ENCODE results near the gene RAPGEF5.

RAPGEF5 gene

GRCh38 chr7:22377703-22378102 lies 20.7 kb upstream of the RAPGEF5 start:
- DNase-seq (ENCODE audit: low read depth in 2 of 2): no peak

DNA sequence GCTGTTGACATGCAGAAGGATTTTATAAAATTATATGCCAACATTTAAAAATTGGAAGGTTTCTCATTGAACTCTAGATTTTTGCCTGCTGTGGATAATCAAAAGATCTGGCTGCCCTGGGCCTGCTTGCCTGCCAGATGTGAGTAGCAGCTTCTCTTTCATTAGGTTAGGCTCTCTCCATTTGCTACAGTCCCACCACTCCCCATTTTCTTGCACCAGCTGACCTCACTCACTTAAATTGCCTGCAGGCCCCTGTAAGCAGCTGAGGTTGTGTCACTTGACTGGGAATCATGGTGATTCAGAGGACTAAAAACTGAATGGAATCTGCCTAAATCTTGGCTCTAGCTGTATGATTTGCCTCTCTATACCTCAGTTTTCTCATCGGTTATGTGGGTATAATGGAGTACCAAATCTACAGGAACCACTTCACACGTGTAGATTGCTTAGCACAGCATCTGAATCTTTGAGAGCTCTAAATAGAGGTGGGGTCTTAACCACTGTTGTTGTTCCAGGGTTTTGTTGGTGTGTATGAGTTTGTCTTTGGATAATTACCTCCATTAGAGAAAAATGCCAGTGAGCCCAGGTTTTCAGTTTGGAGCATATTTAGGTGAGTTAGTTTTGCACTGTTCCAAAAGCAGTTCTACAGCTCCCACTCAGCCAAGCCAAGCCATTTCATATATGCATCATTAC lies 18.6 kb upstream of the RAPGEF5 start:
- no peak for DNase-seq (ENCODE audit: low read depth in 2 of 2)

DNA sequence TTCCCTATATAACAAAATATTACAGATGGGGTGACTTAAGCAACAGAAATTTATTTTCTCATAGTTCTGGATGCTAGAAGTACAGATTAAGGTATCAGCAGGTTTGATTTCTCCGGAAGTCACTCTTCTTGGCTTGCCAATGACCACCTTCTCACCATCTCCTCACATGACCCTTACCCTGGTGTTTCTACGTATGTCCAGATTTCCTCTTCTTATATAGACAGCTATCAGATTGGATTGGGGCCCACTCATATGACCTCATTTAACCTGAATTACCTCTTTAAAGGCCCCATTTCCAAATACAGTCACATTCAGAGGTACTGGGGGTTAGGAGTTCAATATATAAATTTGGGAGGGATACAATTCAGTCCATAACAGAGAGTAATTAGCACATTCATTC lies 17.0 kb upstream of the RAPGEF5 start:
- DNase-seq (ENCODE audit: low read depth in 2 of 2): no peak

DNA sequence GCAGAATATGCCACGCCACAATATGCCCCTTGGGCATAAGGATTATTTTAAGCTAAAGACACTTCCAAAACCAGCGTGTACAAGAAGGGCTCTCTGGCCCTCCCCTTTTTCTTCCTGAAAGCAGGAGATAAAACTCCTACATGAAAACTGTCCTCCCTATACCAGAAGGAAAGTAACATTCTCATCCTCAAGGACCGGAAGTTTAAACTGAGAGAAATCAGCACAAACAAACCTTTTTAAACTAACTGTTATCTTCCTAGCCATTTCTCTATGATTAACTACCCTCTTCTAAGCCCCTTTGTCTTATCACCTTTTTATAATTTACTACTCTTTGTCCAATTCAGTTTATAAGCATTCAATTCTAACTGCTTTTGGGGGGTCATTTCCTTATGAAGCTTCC lies 16.4 kb upstream of the RAPGEF5 start:
- no peak for DNase-seq (ENCODE audit: low read depth in 2 of 2)

GRCh38 chr7:22372863-22373262 lies 15.9 kb upstream of the RAPGEF5 start:
- DNase-seq (ENCODE audit: low read depth in 2 of 2): no peak

GRCh38 chr7:22371878-22372277 lies 14.9 kb upstream of the RAPGEF5 start:
- DNase-seq (ENCODE audit: low read depth in 2 of 2): no peak

GRCh38 chr7:22364900-22365299 lies 7.9 kb upstream of the RAPGEF5 start:
- no peak for DNase-seq (ENCODE audit: low read depth in 2 of 2)

DNA sequence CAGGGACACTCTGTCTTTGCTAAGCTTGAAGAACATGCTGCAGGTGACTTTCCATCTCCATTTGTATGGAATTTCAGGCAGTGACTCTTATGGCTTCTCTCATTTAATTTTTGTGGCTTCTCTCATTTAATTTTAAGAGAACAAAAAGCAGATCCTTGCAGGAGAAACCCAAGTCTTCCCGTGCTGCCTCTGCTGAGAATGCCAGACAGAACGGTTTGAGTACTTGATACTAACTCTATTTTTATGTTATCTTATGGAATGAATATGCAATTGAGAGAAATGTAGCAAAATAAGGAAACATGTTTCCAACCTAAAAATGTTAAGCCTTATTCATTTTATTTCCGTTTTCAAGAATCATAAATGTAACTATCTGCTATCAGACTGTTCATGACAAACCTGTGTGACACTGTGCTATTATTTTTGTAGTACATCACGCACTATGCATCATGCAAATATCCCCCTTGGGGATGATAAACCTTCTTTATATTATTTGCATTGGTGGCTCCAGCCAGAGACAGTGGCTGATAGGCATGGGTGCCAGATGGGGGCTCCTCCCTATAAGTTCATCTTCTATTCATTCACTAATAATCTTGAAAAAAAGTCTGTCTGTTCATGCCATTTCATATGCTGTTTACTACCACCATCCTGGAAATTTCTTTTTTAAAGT lies 6.9 kb upstream of the RAPGEF5 start:
- DNase-seq (ENCODE audit: low read depth in 2 of 2): no peak

- no peak for DNase-seq (ENCODE audit: low read depth in 2 of 2)
These were observed 4.8 kb upstream of the RAPGEF5 start for GRCh38 chr7:22361795-22362194.

DNA sequence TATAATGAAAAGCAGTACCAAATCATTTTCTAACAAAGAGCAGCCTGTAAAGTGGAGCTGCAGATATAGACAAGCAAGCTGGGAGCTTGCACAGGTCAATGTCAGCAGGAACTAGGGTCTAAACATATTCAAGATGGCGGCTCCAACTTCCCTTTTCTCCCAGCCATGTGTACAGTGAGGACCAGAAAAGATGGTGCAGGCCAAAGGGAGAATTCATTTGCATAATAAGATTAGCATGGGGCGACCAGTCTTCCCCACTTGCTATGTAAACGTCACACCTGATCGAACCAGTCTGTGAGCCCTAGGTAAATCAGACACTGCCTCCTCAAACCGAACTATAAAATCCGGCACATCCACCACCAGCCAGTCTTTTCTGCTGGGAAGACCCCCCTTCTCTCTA lies 4.4 kb upstream of the RAPGEF5 start:
- DNase-seq (ENCODE audit: low read depth in 2 of 2): no peak

- DNase-seq (ENCODE audit: low read depth in 2 of 2): no peak
These were observed 2.1 kb upstream of the RAPGEF5 start for GRCh38 chr7:22358820-22359697.

- DNase-seq (ENCODE audit: low read depth in 2 of 2): no peak
These were observed 589 bp upstream of the RAPGEF5 start for GRCh38 chr7:22357311-22358175.

DNA sequence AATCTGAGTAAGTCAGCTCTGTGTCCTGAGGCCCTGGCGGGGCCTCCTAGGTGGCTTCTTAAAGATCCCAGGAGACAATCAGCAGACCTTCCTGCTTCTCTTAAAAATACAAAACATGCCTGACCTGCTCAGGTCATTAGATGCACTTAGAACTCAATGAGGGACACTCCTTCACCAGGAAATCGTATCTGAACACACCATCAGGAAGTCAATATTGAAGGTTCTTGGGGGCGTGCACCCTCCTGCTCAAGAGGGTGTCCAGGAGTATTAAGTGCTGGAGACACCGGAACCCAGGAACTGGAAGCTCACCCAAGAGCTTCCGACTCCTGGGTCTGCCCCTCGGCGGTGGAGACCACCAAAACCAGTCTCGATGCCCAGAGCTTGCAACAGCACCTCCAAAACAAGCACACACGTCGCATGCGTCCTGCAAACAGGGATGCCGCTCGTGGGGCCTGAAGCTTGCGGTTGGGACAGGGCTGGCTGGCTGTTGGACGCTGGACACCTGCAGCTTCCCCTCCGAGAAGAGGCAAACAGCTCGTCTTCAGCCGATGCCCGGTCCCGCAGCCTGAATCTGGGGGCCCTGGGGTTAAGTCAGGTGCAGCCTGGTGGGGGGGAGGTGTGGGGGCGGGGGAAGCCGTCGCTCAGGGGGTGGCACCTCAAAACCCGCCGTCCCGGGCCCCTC lies 803 bp downstream of the RAPGEF5 start:
- DNase-seq (ENCODE audit: low read depth in 2 of 2): no peak

DNA sequence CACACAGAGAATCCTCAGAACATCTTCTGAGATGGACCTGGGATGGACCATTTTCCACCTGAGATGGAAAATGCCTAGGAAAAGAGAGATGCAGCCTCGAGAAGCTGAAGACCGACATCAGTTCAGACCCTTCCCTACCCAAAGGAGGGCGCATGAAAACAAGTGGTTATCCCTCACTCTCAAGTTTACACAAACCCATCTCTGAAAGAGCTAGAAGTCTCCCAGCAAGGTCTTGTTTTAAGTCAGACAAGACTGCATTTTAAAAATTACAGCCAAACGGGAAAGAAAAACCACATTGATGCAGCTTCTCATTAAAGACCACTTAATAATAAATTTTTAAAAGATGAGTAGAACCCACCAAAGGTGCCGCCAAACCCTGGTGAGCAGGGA lies 1.3 kb downstream of the RAPGEF5 start:
- no peak for DNase-seq (ENCODE audit: low read depth in 2 of 2)

DNA sequence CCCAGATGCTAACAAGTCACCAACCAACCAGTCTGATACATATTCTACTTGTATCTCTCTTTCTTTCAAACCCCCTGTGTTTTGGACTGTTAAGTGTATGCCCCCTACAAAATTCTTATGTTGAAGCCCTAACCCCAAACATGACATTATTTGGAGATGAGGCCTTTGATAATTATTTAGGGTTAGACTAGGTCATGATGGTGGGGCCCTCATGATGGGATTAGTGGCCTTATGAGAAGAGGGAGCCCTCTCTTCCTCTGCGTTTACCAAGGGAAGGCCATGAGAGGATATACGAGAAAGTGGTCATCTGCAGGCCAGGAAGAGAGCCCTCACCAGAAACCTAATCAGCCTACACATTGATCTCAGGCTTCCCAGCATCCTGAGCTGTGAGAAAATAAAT lies 2.5 kb downstream of the RAPGEF5 start:
- no peak for DNase-seq (ENCODE audit: low read depth in 2 of 2)

GRCh38 chr7:22352887-22353286 lies 4.1 kb downstream of the RAPGEF5 start:
- no peak for DNase-seq (ENCODE audit: low read depth in 2 of 2)

DNA sequence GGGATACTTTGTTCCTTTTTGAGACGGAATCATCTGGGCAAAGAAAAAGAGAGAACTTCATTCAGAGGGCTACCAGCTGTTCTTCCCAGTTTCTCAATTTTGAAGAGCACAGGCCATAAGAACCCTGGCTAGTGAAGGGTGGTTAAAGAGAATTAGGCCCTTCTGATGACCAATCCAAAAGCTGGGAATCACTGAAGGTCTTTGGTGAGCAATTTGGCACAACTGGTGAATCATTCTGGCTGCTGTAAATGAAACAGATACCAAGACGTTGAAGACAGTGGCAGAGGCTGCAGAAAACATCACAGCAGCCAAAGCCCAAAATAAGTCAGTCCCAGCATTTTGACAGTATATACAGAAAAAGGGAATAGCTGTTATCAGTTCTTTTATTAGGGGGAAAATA lies 5.1 kb downstream of the RAPGEF5 start:
- DNase-seq (ENCODE audit: low read depth in 2 of 2): no peak

DNA sequence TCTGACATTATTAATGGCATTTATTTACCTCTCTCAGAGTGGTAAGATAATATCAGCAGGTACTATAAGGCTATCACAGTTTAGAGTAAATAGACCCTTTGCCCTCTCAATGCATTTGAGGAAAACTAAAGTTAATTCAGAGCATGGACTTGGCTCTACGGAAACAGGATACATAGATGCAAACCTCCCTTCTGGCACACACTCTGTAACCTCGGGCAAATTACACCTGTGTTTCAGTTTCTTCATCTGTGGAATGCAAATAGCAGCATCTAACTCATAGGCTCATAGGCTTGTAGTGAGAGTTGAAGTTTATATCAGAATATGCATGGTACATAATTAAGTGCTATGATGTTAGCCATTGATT lies 5.6 kb downstream of the RAPGEF5 start:
- DNase-seq (ENCODE audit: low read depth in 2 of 2): no peak

- DNase-seq (ENCODE audit: low read depth in 2 of 2): no peak
These were observed 6.3 kb downstream of the RAPGEF5 start for GRCh38 chr7:22350466-22351328.

GRCh38 chr7:22348379-22348778 lies 8.6 kb downstream of the RAPGEF5 start:
- no peak for DNase-seq (ENCODE audit: low read depth in 2 of 2)
